Right lung (tissue), 5 donors: ENCODE data around the gene MPP2. TPM values are rescaled to one million over a fixed set of nuclear protein-coding genes. Genes with fewer than 3 reads are reported as not detected.
"Not testable (repeated sequence)": the region's sequence is repeated elsewhere in the genome, so short reads cannot be mapped to it uniquely, and the experiment has no call there.

ENCODE experiments used
- DNase-seq, 2 donors: peaks; one replicate each; pipeline ENCODE4 v3.0.0-alpha.2; 2013
- polyA plus RNA-seq, 5 donors: library from polyadenylated mRNA; unstranded; fragments of 120-200 nt; gene quantifications; one replicate each; pipeline versions ENCODE4 v1.2.1 to v1.2.3, GENCODE V29; 2013; ENCODE audit warnings: inconsistent platforms in 1 of 5, low replicate concordance in 1 of 5; ENCODE audit not compliant: insufficient read length in 5 of 5, insufficient read depth in 1 of 5

Gene MPP2
- polyA plus RNA-seq, 5 donors: 3.5 to 5.1 (median 4.7) TPM

DNA sequence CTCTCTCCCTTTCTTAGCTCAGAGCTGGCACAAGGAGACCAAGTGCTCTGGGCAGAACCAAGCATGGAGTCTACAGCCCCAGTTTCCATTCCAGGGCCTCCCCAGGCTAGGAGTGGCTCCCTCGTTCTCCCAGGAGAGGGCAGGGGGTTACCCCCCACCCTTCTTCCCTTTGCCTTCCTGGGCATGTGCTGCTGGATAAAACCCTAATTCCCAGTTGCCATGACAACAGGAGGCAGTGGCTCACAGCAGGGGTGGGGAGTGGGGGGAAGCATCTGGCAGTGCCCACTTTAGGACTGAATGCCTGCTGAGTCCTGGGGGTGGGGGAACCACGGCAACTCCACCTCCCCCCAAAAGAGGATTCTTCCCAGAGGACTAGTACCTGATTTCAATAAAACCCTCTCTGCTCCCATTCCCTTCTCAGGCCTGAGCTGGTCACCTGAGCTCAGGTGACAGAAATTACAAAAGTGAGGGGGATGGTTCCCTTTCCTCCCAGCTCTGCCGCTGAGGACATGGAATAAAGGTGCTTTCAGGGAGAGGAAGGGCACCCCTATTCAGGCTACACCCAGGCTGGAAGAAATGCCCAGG lies 1.8 kb downstream of the MPP2 start:
- no peak for DNase-seq

DNA sequence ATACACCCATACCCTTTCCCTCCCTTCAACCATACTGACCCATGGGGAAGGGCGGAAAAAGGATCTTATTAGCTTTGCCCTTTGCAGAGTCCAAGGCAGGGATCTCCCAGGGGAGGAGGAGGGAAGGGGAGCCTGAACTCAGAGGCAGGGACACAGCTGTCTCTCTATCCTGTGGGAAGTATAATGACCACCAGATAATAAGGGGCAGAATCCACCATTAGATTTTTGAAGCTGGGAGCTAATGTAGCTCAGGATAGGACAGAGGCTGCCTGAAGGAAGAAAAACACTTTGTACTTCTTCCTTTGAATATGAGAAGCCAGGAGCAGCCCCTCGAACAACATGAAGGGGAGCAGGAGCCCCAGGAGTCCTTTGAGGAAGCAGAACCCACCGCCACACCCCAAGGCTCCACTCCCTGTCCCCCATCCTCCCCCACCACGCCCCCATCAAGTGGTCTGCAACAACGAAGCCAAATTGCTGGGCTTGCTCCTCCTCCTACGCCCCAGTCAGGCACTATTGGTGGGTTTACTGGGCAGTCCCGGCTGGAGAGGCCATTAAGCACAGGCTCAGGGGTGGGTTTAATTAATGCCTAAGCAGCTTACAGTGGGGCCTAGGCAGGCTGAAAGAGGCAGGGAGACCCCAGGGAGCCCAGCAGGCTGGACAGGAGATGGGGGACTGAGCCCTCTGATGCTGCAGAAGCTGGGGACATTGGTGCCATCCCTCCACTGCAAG lies 5.3 kb downstream of the MPP2 start:
- no peak for DNase-seq

GRCh38 chr17:43900858-43901754 lies 6.2 kb downstream of the MPP2 start:
- no peak for DNase-seq

- peak; percentile 81 to 83 for DNase-seq
These were observed 7.0 kb downstream of the MPP2 start for GRCh38 chr17:43900183-43900857.

DNA sequence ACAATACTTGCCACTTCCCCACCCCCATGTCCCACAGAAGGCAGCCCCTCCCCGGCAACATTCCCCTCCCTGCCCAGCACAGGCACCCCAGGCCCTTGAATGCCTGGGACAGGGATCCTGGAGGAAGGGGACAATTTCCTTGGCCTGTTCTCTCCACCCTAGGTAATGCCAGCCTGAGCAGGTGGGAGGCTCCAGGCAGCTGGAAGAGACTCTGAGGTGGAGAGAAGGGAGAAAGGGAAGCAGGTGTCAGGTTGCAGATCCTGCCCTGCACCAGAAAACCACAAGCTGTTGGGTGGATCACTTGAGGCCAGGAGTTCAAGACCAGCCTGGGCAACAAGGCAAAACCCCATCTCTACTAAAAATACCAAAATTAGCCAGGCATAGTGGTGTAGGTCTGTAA lies 8.9 kb downstream of the MPP2 start:
- no peak for DNase-seq

DNA sequence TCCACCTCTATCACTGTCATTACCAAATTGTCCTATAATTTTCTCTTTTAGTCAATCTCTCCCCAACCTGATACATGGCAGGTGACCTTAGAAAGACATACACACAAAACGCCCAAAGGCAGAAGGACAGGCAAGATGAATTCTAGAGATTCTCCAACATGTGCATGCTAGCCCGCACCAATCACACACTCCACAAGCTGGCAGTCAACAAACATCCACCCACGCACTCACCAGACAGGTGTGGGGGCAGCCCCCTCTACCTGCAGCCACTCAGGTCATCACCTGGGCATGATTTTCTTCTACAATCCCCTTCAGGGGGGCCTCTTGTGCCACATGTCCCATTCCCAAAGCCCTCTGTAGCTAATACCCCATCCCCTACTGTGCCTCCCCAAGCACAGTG lies 9.5 kb downstream of the MPP2 start:
- DNase-seq: no peak

DNA sequence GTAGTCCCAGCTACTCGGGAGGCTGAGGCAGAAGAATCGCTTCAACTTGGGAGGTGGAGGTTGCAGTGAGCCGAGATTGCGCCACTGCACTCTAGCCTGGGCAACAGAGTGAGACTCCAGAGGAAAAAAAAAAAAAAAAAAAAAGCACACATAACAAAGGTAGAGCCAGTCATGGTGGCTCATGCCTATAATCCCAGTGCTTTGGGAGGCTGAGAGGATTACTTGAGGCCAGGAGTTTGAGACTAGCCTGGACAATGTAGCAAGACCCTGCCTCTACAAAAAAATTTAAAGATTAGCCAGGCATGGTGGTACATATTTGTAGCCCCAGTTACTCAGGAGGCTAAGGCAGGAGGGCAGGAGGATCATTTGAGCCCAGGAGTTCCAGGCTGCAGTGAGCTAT lies 12.8 kb downstream of the MPP2 start:
- DNase-seq: not testable (repeated sequence)

DNA sequence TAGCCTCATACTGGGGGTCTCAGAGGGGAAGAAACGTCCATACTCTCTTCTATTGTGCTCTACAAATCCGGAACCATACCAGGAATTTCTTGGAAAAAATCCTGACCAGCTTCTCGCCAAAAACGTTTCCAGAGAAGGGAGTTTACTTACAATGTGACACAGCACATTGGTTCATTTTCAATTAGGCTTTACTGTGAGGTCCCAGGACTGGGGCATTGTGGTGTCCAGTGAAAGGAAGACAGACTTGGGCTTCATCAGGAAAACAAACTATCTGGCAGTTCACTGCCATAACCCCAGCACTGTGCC lies 14.7 kb downstream of the MPP2 start:
- no peak for DNase-seq

DNA sequence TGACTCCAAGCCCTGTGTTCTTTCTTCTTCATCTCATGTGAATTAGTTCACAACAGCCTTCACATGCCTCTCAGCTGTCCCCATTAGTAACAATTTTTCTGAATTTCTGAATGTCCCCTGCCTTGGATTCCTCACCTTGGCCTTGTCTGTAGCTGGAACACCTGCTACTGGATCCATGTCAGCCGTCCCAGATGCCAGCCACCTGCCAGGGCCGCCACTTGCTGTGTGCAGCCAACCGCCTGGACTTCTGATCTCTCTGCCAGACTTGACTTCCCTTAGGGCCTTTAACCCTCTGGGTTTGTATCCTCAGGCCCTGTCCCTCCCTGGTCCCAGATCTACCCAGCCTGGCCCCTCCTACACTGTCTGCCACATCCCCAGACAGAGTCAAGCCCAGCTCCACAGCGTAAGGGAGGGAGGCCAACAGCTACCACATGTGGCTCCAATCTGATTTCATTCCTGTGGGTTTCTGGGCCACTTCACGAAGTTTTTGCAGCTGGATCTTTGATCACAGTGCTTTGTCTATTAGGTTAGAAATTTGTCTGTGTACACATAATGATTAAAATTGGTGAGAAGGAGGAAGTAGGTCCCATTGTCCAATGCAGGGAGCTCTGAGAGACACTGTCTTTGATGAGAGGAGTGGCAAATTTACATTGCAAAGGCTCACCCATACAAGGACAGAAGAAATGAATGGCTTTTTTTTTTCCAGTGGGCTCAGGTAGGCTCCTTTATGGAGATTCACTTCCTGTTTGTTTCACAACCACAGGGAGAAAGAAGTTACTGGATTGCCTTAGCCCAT lies 15.3 kb downstream of the MPP2 start:
- no peak for DNase-seq

DNA sequence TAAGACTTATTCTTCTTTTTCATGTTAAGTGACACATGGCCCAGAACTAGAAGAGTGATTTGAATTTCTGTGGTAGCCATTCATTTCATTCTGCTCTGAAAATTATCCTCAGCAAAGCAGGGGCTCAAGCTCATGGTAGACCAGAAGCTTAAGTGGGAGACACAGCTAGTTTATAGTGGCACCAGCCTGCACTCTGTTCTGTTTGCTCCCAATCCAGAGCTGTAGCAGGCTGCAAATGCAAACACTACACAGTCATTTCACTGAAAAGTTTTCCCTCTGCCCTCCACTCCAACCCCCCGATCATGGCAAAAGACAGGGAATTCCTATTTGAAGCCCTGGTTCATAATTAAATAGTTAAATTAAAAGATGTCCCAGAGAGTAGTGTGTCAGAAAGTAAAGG lies 17.1 kb downstream of the MPP2 start:
- DNase-seq: no peak

DNA sequence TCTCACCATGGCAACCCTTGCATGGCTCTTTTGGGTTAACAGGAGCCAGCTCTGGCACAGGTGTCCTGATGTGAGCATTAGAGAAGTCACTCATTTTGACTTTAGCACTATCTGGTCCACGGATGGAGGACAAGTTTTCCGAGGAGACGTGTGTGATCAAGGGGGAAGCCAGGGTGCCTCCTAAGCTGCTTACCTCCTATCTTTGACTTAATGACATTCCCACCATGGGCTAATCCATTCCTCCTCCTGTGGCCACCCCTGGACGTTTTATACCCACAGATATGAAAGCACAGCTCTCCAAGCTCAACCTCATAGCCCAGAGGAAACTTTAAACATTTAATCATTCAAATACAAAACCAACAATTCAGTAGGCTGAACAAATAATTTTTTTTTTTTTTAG lies 18.8 kb downstream of the MPP2 start:
- DNase-seq: no peak

GRCh38 chr17:43882761-43883415 lies 24.4 kb downstream of the MPP2 start:
- DNase-seq: no peak

DNA sequence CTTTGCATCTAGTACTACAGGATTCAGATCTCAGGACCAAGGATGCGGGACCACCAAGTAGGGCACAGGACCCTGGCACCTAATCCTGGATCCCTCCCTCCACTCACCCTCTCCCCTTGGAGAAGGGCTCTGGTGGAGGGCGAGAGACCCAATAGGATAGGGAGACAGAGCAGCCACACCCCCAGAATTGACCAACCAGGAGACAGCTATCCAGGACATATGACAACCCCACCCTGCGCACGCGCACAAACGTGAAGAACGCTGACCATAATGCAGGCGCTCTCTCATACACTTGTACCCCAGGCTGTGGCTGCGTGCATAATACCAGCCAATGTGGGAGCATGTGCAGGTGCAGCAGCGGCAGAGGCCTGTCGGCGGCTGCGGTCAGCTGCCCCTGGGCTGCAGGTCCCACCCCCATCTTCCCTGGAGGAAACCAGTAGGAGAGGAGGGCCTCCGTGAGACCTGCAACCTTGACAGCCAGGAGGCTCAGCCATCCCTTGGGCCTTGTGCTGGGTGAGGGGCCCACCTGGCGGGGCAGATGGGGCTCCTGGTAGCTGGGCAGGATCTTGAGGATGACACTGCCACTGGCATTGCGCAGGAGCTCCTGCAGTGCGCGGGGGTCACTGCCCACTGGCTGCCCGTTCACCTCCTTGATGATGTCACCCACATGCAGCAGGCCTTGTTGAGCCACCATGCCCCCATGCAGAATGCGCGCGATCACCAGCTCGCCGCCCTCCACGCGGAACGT lies 25.4 kb downstream of the MPP2 start:
- no peak for DNase-seq

DNA sequence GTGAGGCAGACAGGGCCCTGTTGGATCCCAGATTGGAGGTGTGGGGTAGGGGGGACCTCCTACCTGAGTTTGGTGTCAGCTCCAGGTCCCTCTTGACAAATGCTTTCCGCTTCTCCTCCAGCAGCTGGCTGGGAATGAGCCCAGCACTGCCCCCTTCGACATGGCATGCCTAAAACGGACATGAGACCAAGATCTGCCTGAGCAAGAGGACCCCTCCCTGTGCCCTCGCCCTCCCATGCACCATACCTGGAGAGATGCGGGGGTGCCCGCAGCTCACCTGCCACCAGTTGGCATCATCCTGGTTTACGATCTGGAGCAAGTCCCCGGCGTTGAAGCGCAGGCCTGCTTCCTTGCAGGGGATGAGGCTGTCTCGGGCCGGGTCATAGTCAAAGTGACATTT lies 26.2 kb downstream of the MPP2 start:
- no peak for DNase-seq

- DNase-seq: no peak
These were observed 26.8 kb downstream of the MPP2 start for GRCh38 chr17:43880420-43880991.

DNA sequence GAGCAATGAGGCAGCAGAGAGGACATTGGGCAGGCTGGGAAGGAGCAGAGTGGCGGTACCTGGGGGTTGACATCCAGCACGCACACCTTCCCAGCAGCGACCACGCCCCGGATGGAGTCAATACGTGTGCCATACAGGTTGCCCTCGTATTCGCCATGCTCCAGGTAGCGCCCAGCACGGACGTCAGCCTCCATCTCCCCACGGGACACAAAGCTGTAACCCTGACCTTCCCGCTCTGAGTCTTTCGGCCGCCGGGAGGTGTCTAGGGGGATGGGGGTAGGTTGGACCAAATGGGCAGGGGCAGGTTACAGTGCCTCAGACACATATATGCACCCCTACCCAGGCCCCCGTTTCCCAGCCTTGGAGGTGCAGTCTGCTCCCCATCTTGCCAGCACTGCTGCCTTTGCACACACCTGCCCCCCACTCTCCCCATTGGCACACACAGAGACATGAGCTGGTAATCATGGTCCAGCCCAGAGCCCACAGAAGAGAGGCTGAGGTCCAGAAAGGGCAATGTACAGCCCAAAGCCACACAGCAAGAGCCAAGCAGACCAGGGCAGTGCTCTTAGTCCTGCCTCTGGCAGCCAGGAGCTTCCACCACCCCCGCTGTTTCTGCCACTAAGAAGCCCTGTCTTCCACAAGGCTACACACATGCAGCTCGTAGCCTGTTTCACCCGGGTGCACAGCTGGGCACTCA lies 27.5 kb downstream of the MPP2 start:
- DNase-seq: no peak

DNA sequence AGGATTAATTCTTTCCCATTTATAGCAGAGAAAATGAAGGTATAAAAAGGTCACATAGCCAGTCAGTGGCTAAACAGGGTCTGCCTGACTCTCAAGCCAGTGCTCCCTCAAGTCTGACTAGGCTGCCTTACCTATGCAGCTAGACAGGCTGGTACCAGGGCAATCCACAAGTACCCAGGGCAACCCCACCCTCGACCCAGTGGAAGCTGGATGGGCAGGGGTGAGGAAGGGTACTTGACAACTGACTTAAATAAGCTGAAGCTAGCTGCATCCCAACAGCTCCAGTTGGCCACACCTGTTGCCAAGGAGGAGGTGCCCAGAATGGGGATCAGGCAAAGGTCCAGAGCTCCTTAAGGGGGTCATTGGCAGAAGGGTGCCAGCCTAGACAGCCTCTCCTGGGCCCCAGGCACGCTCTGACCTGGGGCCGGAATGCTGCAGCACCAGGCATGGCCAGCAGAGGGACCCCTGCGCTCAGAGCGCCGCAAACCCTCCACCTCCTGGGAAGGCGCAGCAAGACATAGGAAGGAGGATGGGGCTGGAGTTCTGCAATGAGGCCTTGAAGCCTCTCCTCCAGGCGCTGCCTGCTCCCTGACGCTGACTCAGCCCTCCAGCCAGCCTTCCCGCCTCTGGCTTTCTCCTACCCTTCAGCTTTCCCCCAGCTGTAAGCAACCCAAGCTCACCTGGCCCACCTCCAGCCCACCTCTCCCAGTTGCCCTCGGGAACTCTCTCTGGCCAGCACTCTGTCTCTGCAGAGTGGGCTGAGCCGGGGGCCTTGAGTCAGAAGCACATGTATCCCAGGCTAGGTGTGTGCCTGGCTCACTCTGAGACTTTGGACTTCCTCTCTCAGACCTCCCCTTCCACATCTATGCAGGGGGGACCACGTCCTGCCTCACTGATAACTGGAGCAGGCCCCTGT lies 28.8 kb downstream of the MPP2 start:
- peak; percentile 55 to 62 for DNase-seq
